K562 (cell line): ENCODE results near the gene IGFL1. TPM values are rescaled to one million over a fixed set of nuclear protein-coding genes. Genes with fewer than 3 reads are reported as not detected.

ENCODE experiments used
- ATAC-seq: fragments of 200-7000 bp; cut with Tn5 transposase; 3 replicates; pipeline ENCODE4 v1.9.1; 2020; ENCODE audit warnings: moderate library complexity
- BruUV-seq: library from RNA; stranded (reverse); fragments of 400-500 nt; replicated peaks from 2 replicates; lab custom pipeline; 2021; lab: Mats Ljungman, UMichigan
- CTCF ChIA-PET: fragments of 300-600 bp; formaldehyde crosslinking; extraction: SDS; loops from one replicate; lab custom pipeline; 2021; ENCODE audit warnings: low intra/inter-chr PET ratio; lab: Yijun Ruan, JAX
- POLR2A ChIA-PET: fragments of 300-600, 350-650 bp; sonication (Branson Sonifier 250); formaldehyde crosslinking; extraction: SDS; loops from one replicate; lab custom pipeline; 2021; ENCODE audit warnings: antibody characterized with exemption, inconsistent platforms; lab: Yijun Ruan, JAX
- DNase-seq, 4 experiments: peaks; one replicate each; pipeline versions ENCODE4 v3.0.0 to v3.0.0-alpha.2; 2011 to 2018; ENCODE audit warnings: low spot score in 3 of 4, mixed read lengths in 3 of 4; ENCODE audit errors: extremely low read depth in 1 of 4
- FAIRE-seq: peaks from 2 replicates; lab custom pipeline; 2011; peaks lifted over from hg19 to GRCh38; lab: Jason Lieb, UNC
- H2AFZ ChIP-seq: 2 replicates; pipeline ENCODE4 v1.6.0; 2011; ENCODE audit warnings: low read depth, low read length, control low read depth, inconsistent platforms
- H3K27ac ChIP-seq: fragments of 200-600 bp; 3 replicates; pipeline ENCODE4 v1.8.0; 2011; ENCODE audit warnings: low read depth, mild to moderate bottlenecking, control low read depth, inconsistent platforms, low read length, moderate library complexity, mixed read lengths; ENCODE audit errors: extremely low read depth
- H3K27me3 ChIP-seq, 2 experiments: fragments of 300-600 bp in 1 of 2; 2 replicates in 1 of 2; 3 replicates in 1 of 2; pipeline versions ENCODE4 v1.6.0 to v1.8.0; 2011; ENCODE audit warnings: inconsistent platforms in 2 of 2, low read length in 2 of 2, mild to moderate bottlenecking in 1 of 2, mixed read lengths in 1 of 2, moderate library complexity in 1 of 2; ENCODE audit not compliant: control insufficient read depth in 2 of 2, insufficient read depth in 2 of 2
- H3K36me3 ChIP-seq: fragments of 300-600 bp; 3 replicates; pipeline ENCODE4 v1.8.0; 2011; ENCODE audit warnings: mild to moderate bottlenecking, low read length, inconsistent platforms; ENCODE audit not compliant: control insufficient read depth, insufficient read depth
- H3K4me1 ChIP-seq, 2 experiments: fragments of 200-600 bp in 1 of 2; replicated peaks in 1 of 2; 2 replicates in 1 of 2; 3 replicates in 1 of 2; pipeline versions ENCODE4 v1.5.1 to v1.8.0; 2011; ENCODE audit warnings: inconsistent platforms in 2 of 2, low read length in 2 of 2, mild to moderate bottlenecking in 1 of 2, mixed read lengths in 1 of 2, moderate library complexity in 1 of 2; ENCODE audit not compliant: control insufficient read depth in 2 of 2, insufficient read depth in 2 of 2
- H3K4me2 ChIP-seq: 2 replicates; pipeline ENCODE4 v1.6.1; 2011; ENCODE audit warnings: low read length, control low read depth, inconsistent platforms, mixed read lengths; ENCODE audit not compliant: insufficient read depth
- H3K4me3 ChIP-seq: fragments of 200-600 bp; sonication (generic), shearing (Covaris generic); 2 replicates; pipeline ENCODE4 v1.5.1; 2016; ENCODE audit warnings: control low read depth, inconsistent platforms
- H3K79me2 ChIP-seq: fragments of 200-600 bp; 3 replicates; pipeline ENCODE4 v1.8.0; 2011; ENCODE audit warnings: low read length, inconsistent platforms; ENCODE audit not compliant: control insufficient read depth, insufficient read depth
- H3K9ac ChIP-seq, 2 experiments: 2 replicates each; pipeline versions ENCODE4 v1.6.0 to v1.6.1; 2011; ENCODE audit warnings: low read depth in 2 of 2, low read length in 2 of 2, control low read depth in 1 of 2, inconsistent platforms in 1 of 2, mild to moderate bottlenecking in 1 of 2, mixed read lengths in 1 of 2; ENCODE audit not compliant: insufficient read depth in 1 of 2
- H3K9me1 ChIP-seq: one replicate; pipeline ENCODE4 v1.6.0; 2011; ENCODE audit warnings: inconsistent platforms, mild to moderate bottlenecking, low read length, moderate library complexity; ENCODE audit not compliant: control insufficient read depth, insufficient read depth
- H3K9me3 ChIP-seq: replicated peaks from 2 replicates; pipeline ENCODE4 v1.5.1; 2011; ENCODE audit warnings: low read depth, low read length, inconsistent platforms; ENCODE audit not compliant: control insufficient read depth, insufficient read depth
- H4K20me1 ChIP-seq: replicated peaks from 2 replicates; pipeline ENCODE4 v1.6.1; 2011; ENCODE audit warnings: low read length, inconsistent platforms, mixed read lengths; ENCODE audit not compliant: control insufficient read depth, insufficient read depth
- CREBBP ChIP-seq: IDR thresholded peaks from one replicate; pipeline ENCODE4 v1.6.1; 2012; ENCODE audit warnings: low read depth, mild to moderate bottlenecking, control low read depth, inconsistent platforms, low read length
- HIVEP1 ChIP-seq: fragments of 250-450 bp; sonication (Bioruptor Pico); IDR thresholded peaks from 2 replicates; pipeline ENCODE4 v1.4.0; 2020; ENCODE audit warnings: mild to moderate bottlenecking
- IFI16 ChIP-seq: fragments of 250-450 bp; sonication (Bioruptor Pico); IDR thresholded peaks from 2 replicates; pipeline ENCODE4 v2.1.2; 2022; ENCODE audit warnings: mild to moderate bottlenecking, inconsistent platforms
- MTF1 ChIP-seq: fragments of 250-450 bp; sonication (Bioruptor Pico); IDR thresholded peaks from 2 replicates; pipeline ENCODE4 v1.9.0; 2021; ENCODE audit warnings: moderate library complexity, mild to moderate bottlenecking, inconsistent platforms, borderline replicate concordance
- NFYB ChIP-seq: IDR thresholded peaks from 2 replicates; pipeline ENCODE4 v1.6.1; 2011; ENCODE audit warnings: mild to moderate bottlenecking, moderate library complexity; ENCODE audit not compliant: insufficient read length; ENCODE audit errors: extremely low read depth
- NONO ChIP-seq, 2 experiments: fragments of 200-400 bp in 1 of 2; fragments of 450-650 bp in 1 of 2; formaldehyde crosslinking in 1 of 2; IDR thresholded peaks; 2 replicates each; pipeline ENCODE4 v1.6.1; 2017; ENCODE audit warnings: low read depth in 2 of 2, mild to moderate bottlenecking in 2 of 2, moderate library complexity in 2 of 2, low read length in 1 of 2
- POLR3G ChIP-seq: IDR thresholded peaks from 2 replicates; pipeline ENCODE4 v1.6.1; 2011; ENCODE audit not compliant: insufficient read length, insufficient replicate concordance; ENCODE audit errors: extremely low read depth
- SPI1 ChIP-seq: IDR thresholded peaks from 2 replicates; pipeline ENCODE4 v1.6.1; 2011; ENCODE audit warnings: low read depth, low read length, control low read depth, borderline replicate concordance
- TGIF2 ChIP-seq: sonication (generic); formaldehyde crosslinking; IDR thresholded peaks from 2 replicates; pipeline ENCODE4 v1.8.1; 2022; ENCODE audit warnings: mild to moderate bottlenecking, missing genetic modification reagents, moderate library complexity
- TRIM28 ChIP-seq: fragments of 450-650 bp; IDR thresholded peaks from 2 replicates; pipeline ENCODE4 v1.6.1; 2017
- ZFP30 ChIP-seq: fragments of 250-450 bp; sonication (Bioruptor Pico); IDR thresholded peaks from 2 replicates; pipeline ENCODE4 v1.8.0; 2022; ENCODE audit warnings: moderate library complexity, mild to moderate bottlenecking, inconsistent platforms, borderline replicate concordance
- ZFP91 ChIP-seq: sonication (generic); formaldehyde crosslinking; IDR thresholded peaks from 2 replicates; pipeline ENCODE4 v1.8.0; 2022; ENCODE audit warnings: mild to moderate bottlenecking, missing genetic modification reagents
- ZNF316 ChIP-seq: fragments of 450-650 bp; IDR thresholded peaks from 2 replicates; pipeline ENCODE4 v1.6.1; 2016
- ZNF444 ChIP-seq: fragments of 250-450 bp; sonication (Bioruptor Pico); IDR thresholded peaks from 2 replicates; pipeline ENCODE4 v1.4.0; 2020; ENCODE audit warnings: mild to moderate bottlenecking, moderate library complexity
- ZNF77 ChIP-seq: fragments of 250-450 bp; sonication (Bioruptor Pico); IDR thresholded peaks from 2 replicates; pipeline ENCODE4 v1.5.0; 2020
- ZSCAN29 ChIP-seq: fragments of 450-650 bp; IDR thresholded peaks from 2 replicates; pipeline ENCODE4 v1.6.1; 2017
- WGBS: fragments of 100-300 bp; shearing (Covaris generic); methylation state at CpG from one replicate; pipeline ENCODE4 v1.1.6; 2016; ENCODE audit warnings: low coverage, mixed read lengths; ENCODE audit not compliant: insufficient coverage; ENCODE audit errors: missing lambda C conversion rate; 5-methylcytosine and 5-hydroxymethylcytosine counted together
- in situ Hi-C: fragments of 300-500 bp; cut with MboI; formaldehyde crosslinking; loops from 4 replicates; pipeline ENCODE4 v1.15.0; 2018; ENCODE audit warnings: inconsistent platforms, mixed read lengths
- intact Hi-C: fragments of 100-400 bp; cut with micrococcal nuclease; formaldehyde crosslinking; loops from 2 replicates; pipeline ENCODE4 v1.14.2; 2022
- polyA plus RNA-seq, 8 experiments: library from polyadenylated mRNA; depleted of rRNA in 4 of 8; stranded (reverse) in 5 of 8; unstranded in 3 of 8; fragments of >200 nt; fragmentation: Nextera tagmentation in 2 of 8; fragmentation: Illumina TruSeq in 1 of 8; extraction: Ambion mirVana in 2 of 8; extraction: Trizol in 1 of 8; gene quantifications; 2 replicates each; pipeline versions ENCODE4 v1.2.1 to v1.2.3, GENCODE V29; 2011 to 2014; ENCODE audit warnings: inconsistent platforms in 1 of 8, missing spikeins in 1 of 8
- total RNA-seq, 7 experiments: library from RNA; depleted of rRNA in 6 of 7; stranded (reverse); fragments of >200 nt in 6 of 7; fragmentation: Illumina TruSeq in 2 of 7; extraction: Trizol in 2 of 7; gene quantifications; 2 replicates each; pipeline versions ENCODE4 v1.2.1 to v1.2.3, GENCODE V29; 2011 to 2021; ENCODE audit warnings: low replicate concordance in 1 of 7
- TF ChIP-seq, protein P1 (sequence below): fragments of 450-650 bp; IDR thresholded peaks from 2 replicates; pipeline ENCODE4 v1.6.1; 2017; ENCODE audit warnings: antibody characterized with exemption

The IGFL1 gene
- total and polyA plus RNA-seq, 9 of the 15 experiments (the other 6 are each of a cell fraction or from before 2014, with no cell fraction given) = not detected

DNA sequence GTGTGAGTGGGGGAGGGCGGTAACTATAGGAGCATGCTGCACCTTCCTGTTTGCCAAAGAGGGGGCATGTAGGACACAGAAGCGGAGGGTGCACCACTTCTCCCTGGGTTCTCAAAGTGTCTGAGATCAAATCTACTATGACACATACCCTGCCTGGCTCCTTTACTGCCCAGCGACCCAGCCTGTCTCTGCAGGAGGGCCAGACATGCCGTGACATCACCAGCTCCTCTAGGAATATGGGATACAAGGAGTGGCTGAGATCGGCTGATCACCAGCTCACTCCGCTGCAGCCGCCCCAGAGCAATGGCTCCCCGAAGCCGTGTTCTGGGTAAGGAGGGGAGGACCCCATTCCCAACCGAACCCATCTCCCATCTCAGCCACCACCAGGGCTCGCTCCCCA, 16.4 kb upstream of the IGFL1 start:
- H3K4me3 ChIP-seq = no peak overlapping the region
- no peaks in the 10 kb centered on the region for H3K9me1 ChIP-seq
- no peak overlapping the region for H3K4me2 ChIP-seq
- FAIRE-seq = no peak
- H3K27ac ChIP-seq = no peak overlapping the region
- WGBS = 16% methylated on average over 10 of the region's 11 CpGs
- CTCF ChIA-PET = no interaction called here
- no peaks in the 10 kb centered on the region; the same call in 1 of the 2 replicates for H4K20me1 ChIP-seq
- no TSS peak for BruUV-seq
- POLR2A ChIA-PET = interaction anchor here (2.0 kb wide), 1 partner anchor 19 kb away, joined by 4 read pairs; no protein-coding TSS in a partner anchor
- H3K36me3 ChIP-seq = no peaks in the 10 kb centered on the region
- peaks cover 8 to 20% of the 10 kb centered on the region in 2 experiments; a peak in 4 of 5 replicates for H3K27me3 ChIP-seq
- no peak for DNase-seq
- TF ChIP-seq NONO (IDR thresholded peaks at IDR 0.05; ENCODE audit: low read depth in 2 of 2, low read length in 1 of 2) (no peak), ZNF77 (CRISPR knock-in tag) (no peak), POLR3G (no peak), ZNF316 (no peak), MTF1 (CRISPR knock-in tag) (no peak), ZFP91 (no peak), CREBBP (no peak), SPI1 (no peak), ZSCAN29 (no peak), HIVEP1 (CRISPR knock-in tag) (no peak), IFI16 (CRISPR knock-in tag) (no peak), NFYB (no peak), ZFP30 (CRISPR knock-in tag) (no peak), TRIM28 (no peak), ZNF444 (CRISPR knock-in tag) (no peak), TGIF2 (CRISPR knock-in tag) (no peak)
- TF ChIP-seq, protein P1, sequence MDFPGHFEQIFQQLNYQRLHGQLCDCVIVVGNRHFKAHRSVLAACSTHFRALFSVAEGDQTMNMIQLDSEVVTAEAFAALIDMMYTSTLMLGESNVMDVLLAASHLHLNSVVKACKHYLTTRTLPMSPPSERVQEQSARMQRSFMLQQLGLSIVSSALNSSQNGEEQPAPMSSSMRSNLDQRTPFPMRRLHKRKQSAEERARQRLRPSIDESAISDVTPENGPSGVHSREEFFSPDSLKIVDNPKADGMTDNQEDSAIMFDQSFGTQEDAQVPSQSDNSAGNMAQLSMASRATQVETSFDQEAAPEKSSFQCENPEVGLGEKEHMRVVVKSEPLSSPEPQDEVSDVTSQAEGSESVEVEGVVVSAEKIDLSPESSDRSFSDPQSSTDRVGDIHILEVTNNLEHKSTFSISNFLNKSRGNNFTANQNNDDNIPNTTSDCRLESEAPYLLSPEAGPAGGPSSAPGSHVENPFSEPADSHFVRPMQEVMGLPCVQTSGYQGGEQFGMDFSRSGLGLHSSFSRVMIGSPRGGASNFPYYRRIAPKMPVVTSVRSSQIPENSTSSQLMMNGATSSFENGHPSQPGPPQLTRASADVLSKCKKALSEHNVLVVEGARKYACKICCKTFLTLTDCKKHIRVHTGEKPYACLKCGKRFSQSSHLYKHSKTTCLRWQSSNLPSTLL = no peak
- no peaks in the 10 kb centered on the region for H3K9me3 ChIP-seq
- in situ Hi-C loops (no loop called here), intact Hi-C loops (no loop called here)
- H3K4me1 ChIP-seq = peaks cover 0 to 7% of the 10 kb centered on the region in 2 experiments; a peak in 3 of 5 replicates
- H3K79me2 ChIP-seq = no peaks in the 10 kb centered on the region
- H2AFZ ChIP-seq = no peak overlapping the region
- H3K9ac ChIP-seq = no peak overlapping the region; a peak in 1 of 4 replicates
- ATAC-seq = no peak
